C4-2B (cell line): ENCODE results near the gene PSTPIP1.

Experiments
- CTCF ChIP-seq: fragments of 450-650 bp; conservative IDR thresholded peaks from 2 replicates; pipeline ENCODE4 v1.5.1; 2017; ENCODE audit warnings: mild to moderate bottlenecking
- ZFX ChIP-seq: fragments of 450-650 bp; IDR thresholded peaks from 2 replicates; pipeline ENCODE4 v1.6.1; 2017

GRCh38 chr15:76987896-76988860 is 6.7 kb upstream of the PSTPIP1 start:
- TF ChIP-seq CTCF (no peak), ZFX (no peak)
